HG03066 (cell line): ENCODE measurements around the gene IMP4.

Source experiments
- ATAC-seq: cut with Tn5 transposase; IDR thresholded peaks from one replicate; pipeline ENCODE4 v1.9.1; 2021; ENCODE audit warnings: low read depth; ENCODE audit not compliant: unreplicated experiment

The IMP4 gene

GRCh38 chr2:130355172-130355577 is 12.5 kb downstream of the IMP4 start:
- ATAC-seq: peak; percentile 7

DNA sequence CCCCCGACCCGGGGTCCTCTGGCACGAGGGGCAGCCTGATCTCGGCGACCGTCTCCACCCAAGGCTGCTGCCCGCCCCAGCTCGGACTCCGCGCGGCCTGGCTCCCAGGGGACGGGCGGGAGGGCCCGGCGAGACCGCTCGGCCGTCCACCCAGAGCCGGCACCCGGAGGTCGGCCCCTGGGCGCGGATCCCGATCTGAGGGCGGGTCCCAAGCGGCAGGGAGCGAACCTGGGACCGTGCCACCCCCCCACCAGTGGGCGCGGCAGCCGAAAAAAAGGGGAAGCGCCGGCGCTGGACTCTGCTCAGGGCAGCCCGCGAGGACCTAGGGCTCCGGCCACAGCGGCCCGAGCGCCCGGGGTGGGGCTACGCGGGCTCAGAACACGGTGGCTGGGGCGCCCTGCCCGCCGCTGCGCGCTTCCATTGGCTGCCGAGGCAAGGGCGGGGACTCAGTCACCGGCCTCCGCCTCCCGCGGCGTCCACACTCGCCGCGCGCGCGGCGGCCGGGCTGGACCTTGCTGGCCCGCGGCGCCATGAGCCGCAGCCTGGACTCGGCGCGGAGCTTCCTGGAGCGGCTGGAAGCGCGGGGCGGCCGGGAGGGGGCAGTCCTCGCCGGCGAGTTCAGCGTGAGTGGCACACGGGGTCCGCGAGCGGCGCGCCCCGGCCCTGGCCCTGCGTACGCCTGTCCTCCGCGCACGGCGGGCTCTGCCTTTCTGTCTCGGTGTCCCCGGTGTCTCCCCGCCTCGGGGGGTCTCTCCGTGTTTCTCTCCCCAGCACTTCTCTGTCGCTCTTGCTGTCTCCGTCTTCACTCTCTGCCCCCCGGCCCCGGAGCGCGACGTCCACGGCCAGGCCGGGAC is 13.1 kb downstream of the IMP4 start, which contains the start of gene PTPN18:
TSS of gene PTPN18 (plus strand) at position 479 of the 854 bp plus-strand sequence. CDS start at position 531, 52 bp downstream.
- ATAC-seq: peak; percentile 89

GRCh38 chr2:130357864-130358263 is 15.2 kb downstream of the IMP4 start:
- ATAC-seq: no peak

DNA sequence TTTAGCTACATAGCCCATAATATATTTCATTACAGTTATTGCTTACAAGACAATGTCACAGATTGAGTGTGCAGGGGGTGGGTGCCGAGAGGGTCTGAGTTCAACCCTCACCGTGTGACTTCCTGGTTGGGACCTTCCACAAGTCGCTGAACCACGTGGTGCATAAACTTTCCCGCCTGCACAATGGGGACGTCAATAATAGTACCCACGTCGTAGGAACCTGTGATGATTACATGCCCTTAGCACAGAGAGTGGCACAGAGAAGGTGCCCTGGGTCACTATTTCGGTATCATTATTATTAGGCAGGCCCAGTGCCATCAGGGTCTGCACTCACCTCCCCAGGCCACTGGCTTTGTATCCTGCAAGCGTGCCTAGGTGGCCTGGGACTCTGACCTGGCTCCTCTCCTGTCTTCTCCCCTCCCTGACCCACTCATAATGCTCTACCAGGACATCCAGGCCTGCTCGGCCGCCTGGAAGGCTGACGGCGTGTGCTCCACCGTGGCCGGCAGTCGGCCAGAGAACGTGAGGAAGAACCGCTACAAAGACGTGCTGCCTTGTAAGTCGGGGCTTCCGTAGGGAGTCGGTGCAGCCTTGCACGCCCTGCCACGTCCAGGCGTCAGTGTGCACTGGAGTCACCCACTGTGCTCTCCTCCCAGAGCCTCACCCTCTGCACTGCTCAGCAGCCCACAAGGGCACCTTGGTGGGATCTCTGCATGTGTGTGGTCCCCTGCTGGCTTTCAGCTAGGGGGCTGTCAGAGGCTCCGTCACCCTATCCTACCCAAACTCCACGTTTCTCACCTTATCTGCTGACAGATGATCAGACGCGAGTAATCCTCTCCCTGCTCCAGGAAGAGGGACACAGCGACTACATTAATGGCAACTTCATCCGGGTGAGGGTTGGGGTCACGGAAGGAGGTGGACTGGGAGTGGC is 16.0 kb downstream of the IMP4 start:
- no peak for ATAC-seq

- ATAC-seq: no peak
These were observed 16.8 kb downstream of the IMP4 start for GRCh38 chr2:130359466-130359865.

DNA sequence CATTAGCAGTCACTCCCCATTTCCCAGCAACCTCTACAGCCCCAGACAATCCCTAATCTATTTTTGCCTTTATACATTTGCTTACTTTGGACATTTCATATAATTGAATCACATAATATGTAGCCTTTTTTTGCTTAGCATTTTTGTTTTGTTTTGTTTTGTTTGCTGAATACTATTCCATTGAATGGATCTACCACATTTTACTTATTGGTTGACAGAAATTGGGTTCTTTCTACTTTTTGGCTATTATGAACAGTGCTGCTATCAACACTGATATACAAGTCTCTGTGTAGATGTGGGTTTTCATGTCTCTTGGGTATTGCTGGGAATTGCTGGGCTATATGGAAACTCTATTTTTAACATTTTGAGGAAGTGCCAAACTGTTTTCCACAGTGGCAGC is 20.8 kb downstream of the IMP4 start:
- ATAC-seq: no peak

DNA sequence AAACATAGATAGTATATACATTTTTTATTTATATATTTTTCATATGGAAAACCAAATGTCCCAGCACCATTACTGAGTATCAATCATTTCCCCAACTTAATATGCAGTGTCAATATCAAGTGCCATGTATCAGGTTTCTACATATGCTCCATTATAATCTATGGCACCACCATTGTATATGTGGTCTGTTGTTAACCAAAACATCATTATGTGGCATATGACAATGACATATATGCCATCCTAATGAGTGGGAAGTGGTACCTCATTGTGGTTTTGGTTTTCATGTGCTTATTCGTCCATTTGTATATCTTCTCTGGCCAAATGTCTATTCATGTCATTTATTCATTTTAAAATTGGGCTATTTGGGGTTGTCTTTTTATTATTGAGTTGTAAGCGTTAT is 22.4 kb downstream of the IMP4 start:
- ATAC-seq: no peak

- no peak for ATAC-seq
These were observed 23.3 kb downstream of the IMP4 start for GRCh38 chr2:130365963-130366362.

DNA sequence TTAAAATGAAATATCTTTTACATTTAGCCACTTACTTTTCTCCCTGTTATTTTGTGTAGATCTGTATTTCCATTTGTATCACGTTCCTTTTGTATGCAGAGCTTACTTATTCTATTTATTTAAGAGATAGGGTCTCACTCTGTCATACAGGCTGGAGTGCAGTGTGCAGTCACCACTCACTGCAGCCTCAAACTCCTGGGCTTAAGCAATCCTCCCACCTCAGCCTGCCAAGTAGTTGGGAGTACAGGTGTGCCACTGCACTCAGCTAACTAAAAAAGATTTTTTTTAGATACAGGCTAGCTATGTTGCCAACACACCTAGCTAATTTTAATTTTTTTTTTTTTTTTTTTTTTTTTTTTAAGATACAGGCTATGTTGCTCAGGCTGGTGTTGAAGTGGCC is 24.0 kb downstream of the IMP4 start:
- no peak for ATAC-seq

DNA sequence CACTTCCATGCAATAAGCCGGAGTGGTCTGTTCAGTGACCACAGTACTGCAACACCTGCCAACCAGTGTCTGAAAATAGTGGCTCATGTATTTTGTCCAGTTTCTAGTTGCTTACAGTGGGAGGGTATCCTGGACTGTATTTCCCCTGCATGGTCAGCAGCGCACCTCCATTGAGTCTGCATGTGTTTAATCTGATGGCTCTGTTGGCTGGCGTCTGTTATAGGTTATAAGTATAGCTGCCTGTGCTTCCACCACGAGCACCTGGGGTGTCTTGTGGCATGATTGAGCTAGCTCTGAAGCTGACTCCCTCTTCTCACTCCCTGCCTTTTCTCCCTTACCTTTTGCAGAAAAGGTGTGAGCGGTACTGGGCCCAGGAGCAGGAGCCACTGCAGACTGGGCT is 26.1 kb downstream of the IMP4 start:
- ATAC-seq: no peak

DNA sequence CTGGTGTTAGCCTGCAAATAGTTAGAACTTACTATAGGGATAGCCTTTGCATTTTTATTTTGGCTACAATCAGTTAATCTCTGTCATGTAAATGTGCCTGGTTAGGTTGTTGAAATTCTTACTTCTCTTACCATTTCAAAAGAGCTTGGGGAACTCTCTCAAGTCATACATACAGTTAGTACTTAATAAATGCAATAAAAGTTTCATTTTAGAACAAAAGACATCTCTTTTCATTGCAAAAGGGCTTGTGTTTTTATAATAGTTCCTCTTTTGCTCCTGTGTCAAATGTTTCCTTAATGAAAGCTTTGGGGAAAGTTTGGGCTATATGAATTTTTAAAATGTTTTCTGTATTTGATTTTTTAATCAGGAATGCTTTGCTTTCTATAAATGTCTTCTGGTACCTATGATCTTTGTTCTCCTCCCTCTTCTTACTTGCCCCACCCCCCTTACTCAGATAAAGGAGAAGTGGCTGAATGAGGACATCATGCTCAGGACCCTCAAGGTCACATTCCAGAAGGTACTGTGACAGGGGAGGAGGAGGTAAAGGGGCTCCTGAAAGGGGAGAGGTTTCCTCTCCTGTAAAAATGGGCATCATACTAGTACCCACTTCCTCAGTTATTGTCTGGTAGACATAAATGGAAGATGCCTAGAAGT is 26.7 kb downstream of the IMP4 start:
- no peak for ATAC-seq

DNA sequence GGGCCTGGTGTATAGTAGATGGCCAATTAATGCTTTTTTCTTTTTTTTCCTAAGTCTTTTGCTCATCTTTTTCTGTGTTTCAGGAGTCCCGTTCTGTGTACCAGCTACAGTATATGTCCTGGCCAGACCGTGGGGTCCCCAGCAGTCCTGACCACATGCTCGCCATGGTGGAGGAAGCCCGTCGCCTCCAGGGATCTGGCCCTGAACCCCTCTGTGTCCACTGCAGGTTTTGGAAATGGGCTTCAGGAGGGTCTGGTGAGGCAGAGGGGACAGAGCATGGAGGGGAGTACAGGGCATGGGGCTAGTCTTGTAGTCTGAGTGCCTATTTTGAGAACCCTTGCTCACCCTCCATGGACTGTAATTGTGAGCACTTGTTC is 27.3 kb downstream of the IMP4 start:
- no peak for ATAC-seq

GRCh38 chr2:130370490-130370889 is 27.8 kb downstream of the IMP4 start:
- no peak for ATAC-seq

DNA sequence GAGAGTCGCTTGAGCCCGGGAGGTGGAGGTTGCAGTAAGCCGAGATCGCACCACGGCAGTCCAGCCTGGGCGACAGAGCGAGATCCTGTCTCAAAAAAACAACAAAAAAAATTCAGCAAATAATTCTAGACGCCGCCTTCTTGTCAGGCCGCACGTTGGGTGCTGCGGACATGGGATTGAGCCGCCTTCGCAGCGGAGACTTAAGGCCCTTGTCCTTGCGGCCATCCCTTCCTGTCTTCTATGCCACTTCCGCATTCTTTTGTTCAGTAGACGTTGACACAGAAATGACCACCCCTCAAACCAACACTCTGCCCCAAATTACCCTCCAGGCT is 29.0 kb downstream of the IMP4 start:
- peak; percentile 35 for ATAC-seq

DNA sequence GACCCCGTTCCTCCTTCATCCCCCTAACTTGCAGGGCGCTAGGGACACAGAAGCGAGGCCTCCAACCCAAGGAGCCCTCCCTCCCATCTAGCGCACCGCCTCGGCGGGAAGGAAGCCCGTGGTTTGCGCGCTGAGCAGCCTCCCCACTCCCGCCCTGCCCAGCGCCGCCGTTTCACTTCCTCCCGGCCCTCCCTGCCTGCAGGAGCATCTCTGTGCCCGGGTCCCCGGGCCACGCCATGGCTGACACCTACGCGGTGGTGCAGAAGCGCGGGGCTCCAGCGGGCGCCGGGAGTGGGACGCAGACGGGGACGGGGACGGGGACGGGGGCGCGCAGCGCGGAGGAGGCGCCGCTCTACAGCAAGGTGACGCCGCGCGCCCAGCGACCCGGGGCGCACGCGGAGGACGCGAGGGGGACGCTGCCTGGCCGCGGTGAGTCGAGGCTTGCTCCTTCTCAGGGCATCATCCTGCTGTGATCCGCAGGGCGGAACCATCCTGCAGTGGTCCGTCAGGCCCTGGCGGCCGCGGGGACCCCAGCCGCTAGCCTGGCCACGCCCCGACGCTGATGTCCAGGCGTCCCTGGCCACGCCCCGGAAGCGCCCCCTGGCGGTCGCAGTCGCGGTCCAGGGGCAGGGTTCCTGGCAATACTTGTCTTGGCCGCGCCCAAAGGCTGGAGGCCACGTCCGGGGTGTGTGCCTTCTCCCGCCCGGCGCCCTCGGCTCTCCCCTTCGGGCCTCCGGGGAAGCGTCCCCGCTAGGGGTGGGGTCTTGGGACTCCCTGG is 29.5 kb downstream of the IMP4 start:
- ATAC-seq: peak; percentile 69

DNA sequence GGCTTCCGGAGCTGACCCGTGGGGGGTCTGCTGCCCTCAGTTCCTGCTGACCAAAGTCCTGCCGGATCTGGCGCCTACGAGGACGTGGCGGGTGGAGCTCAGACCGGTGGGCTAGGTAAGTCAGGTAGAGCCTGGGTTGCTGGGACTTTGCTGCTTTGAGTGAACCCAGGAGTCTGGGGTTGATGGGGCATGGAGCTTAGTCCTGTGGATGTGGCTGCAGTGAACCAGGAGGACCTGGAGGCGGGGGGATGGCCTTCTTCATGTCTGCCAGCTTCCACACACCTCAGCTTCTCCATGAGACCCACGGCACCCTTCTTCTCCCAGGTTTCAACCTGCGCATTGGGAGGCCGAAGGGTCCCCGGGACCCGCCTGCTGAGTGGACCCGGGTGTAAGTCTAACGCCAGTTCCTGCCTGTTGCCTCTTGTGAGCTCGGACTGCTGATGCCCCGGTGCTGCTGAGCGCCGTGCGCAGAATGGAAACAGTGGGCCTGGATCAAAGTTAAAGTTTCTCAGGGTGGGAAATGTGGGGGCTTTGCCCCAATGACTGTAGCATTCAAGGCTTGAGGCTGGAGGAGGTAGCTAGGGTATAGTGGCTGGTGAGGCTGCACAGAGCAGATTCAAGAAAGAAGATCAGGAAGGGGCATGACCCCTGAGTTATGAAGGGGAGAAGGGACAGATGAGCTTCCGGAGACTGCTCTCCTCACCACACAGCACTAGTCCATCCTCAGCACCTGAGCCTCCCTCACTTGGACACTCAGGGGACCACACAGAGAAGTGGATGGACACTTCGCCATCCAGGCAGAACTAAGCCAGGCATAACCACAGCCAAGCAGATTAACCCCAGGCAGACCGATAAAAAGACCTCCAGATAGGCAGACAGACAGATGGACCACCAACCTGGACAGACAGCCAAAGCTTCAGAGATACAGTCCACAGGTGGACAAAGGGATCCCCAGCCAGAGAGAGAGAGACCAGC is 30.4 kb downstream of the IMP4 start:
- peak; percentile 1 for ATAC-seq

DNA sequence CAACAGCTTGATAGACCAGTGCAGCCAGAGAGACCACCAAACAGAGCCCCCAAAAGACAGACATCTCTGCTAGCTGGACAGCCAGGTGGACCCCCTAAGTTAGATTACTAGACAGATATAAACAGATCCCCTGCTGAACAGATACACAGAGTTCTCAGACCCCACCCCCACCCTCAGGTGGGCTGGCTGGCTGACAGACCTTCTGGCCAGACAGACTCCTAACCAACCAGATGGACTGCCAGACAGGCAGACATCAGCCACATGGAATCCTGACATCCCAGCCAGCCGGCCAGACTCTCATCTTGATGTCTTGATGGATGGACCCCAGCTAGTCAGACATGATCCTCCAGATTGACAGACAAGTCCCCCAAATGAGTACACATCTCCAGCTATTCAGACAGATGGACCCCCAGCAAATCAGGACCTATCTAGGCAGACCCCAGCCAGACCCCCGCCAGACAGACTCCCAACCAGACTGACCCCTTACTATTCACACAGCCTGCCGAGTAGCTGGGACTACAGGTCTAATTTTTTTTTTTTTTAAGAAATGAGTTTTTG is 31.2 kb downstream of the IMP4 start:
- ATAC-seq: no peak

DNA sequence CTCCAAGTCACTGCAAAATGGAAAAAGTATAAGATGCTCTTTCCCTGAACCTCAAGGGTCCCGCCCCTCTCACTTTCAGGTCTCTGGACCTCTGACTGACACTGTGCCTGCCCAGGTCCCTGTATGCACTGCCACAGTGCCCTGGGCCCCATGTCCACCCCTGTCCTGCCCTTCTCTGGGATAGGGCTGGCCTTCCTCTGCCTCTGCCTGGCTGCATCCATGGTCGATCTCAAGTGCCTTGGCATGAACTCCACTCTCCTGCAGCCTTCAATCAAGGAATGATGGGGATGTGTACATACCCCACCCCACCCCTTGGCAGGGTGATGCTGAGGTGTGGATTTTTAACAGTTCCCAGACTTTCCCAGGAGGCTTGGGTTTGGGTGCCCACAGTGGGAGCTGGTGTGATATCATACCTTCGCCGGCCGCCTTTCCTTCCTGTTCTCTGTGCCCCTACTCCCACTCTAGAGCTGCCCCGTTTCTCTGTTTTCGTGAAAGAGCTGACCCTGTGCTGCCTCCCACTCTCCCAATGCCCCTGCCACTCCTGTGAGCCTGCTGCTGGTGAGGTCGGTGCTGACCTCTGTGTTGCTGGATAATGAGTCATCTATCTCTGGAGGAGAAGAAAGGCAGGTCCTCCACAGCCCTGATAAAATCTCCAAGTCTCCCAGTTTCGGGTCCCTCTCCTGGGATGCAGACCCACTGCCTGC is 32.0 kb downstream of the IMP4 start:
- no peak for ATAC-seq
